ENCODE measurements around the gene ARHGAP21.

ARHGAP21 gene

GRCh38 chr10:24570658-24571426, 152.8 kb downstream of the ARHGAP21 start:
- in situ Hi-C loops (cut with HindIII; ENCODE audit: low pct_unique_long_range_greater_than_20kb, low sequenced_read_pairs) = no loop called here
- DNase-seq (ENCODE audit: low read depth in 1 of 2, low spot score in 1 of 2) = no peak
- TF ChIP-seq JUND (IDR thresholded peaks at IDR 0.05; ENCODE audit: low read depth) = no peak

GRCh38 chr10:24569828-24570657, 153.6 kb downstream of the ARHGAP21 start:
- DNase-seq (ENCODE audit: low read depth in 1 of 2, low spot score in 1 of 2) = no peak
- in situ Hi-C loops (cut with HindIII; ENCODE audit: low pct_unique_long_range_greater_than_20kb, low sequenced_read_pairs) = no loop called here
- TF ChIP-seq JUND (IDR thresholded peaks at IDR 0.05; ENCODE audit: low read depth) = no peak

GRCh38 chr10:24569330-24569796, 154.3 kb downstream of the ARHGAP21 start:
- in situ Hi-C loops (cut with HindIII; ENCODE audit: low pct_unique_long_range_greater_than_20kb, low sequenced_read_pairs) = no loop called here
- DNase-seq (ENCODE audit: low read depth in 1 of 2, low spot score in 1 of 2) = no peak

GRCh38 chr10:24568042-24568441, 155.6 kb downstream of the ARHGAP21 start:
- in situ Hi-C loops (cut with HindIII; ENCODE audit: low pct_unique_long_range_greater_than_20kb, low sequenced_read_pairs) = no loop called here

More at GRCh38 chr10:24569330-24569796, 154.3 kb downstream of the ARHGAP21 start:
- TF ChIP-seq JUND (IDR thresholded peaks at IDR 0.05; ENCODE audit: low read depth) = no peak

GRCh38 chr10:24561453-24561852, 162.2 kb downstream of the ARHGAP21 start:
- DNase-seq (ENCODE audit: low read depth in 1 of 2, low spot score in 1 of 2) = peak in 1 of 2 experiments; percentile 38
- TF ChIP-seq JUND (IDR thresholded peaks at IDR 0.05; ENCODE audit: low read depth) = no peak
- in situ Hi-C loops (cut with HindIII; ENCODE audit: low pct_unique_long_range_greater_than_20kb, low sequenced_read_pairs) = no loop called here

More at GRCh38 chr10:24568042-24568441, 155.6 kb downstream of the ARHGAP21 start:
- DNase-seq (ENCODE audit: low read depth in 1 of 2, low spot score in 1 of 2) = no peak
- TF ChIP-seq JUND (IDR thresholded peaks at IDR 0.05; ENCODE audit: low read depth) = no peak

GRCh38 chr10:24556750-24557742, 166.6 kb downstream of the ARHGAP21 start:
- in situ Hi-C loops (cut with HindIII; ENCODE audit: low pct_unique_long_range_greater_than_20kb, low sequenced_read_pairs) = no loop called here
- DNase-seq (ENCODE audit: low read depth in 1 of 2, low spot score in 1 of 2) = peak in 1 of 2 experiments; percentile 86
- TF ChIP-seq JUND (IDR thresholded peaks at IDR 0.05; ENCODE audit: low read depth) = no peak

GRCh38 chr10:24556126-24556749, 167.4 kb downstream of the ARHGAP21 start:
- in situ Hi-C loops (cut with HindIII; ENCODE audit: low pct_unique_long_range_greater_than_20kb, low sequenced_read_pairs) = no loop called here
- TF ChIP-seq JUND (IDR thresholded peaks at IDR 0.05; ENCODE audit: low read depth) = no peak
- DNase-seq (ENCODE audit: low read depth in 1 of 2, low spot score in 1 of 2) = peak in 1 of 2 experiments; percentile 24

- no peak for TF ChIP-seq JUND (IDR thresholded peaks at IDR 0.05; ENCODE audit: low read depth)
- DNase-seq (ENCODE audit: low read depth in 1 of 2, low spot score in 1 of 2) = no peak
- in situ Hi-C loops (cut with HindIII; ENCODE audit: low pct_unique_long_range_greater_than_20kb, low sequenced_read_pairs) = no loop called here
These were observed 169.7 kb downstream of the ARHGAP21 start for GRCh38 chr10:24554036-24554435.

GRCh38 chr10:24553051-24553612, 170.6 kb downstream of the ARHGAP21 start:
- DNase-seq (ENCODE audit: low read depth in 1 of 2, low spot score in 1 of 2) = no peak
- in situ Hi-C loops (cut with HindIII; ENCODE audit: low pct_unique_long_range_greater_than_20kb, low sequenced_read_pairs) = no loop called here
- TF ChIP-seq JUND (IDR thresholded peaks at IDR 0.05; ENCODE audit: low read depth) = no peak

- peak in 1 of 2 experiments; percentile 92 for DNase-seq (ENCODE audit: low read depth in 1 of 2, low spot score in 1 of 2)
- TF ChIP-seq JUND (IDR thresholded peaks at IDR 0.05; ENCODE audit: low read depth) = no peak
- in situ Hi-C loops (cut with HindIII; ENCODE audit: low pct_unique_long_range_greater_than_20kb, low sequenced_read_pairs) = no loop called here
These were observed 171.2 kb downstream of the ARHGAP21 start for GRCh38 chr10:24552346-24553016.

GRCh38 chr10:24551161-24551560, 172.5 kb downstream of the ARHGAP21 start:
- no peak for TF ChIP-seq JUND (IDR thresholded peaks at IDR 0.05; ENCODE audit: low read depth)
- DNase-seq (ENCODE audit: low read depth in 1 of 2, low spot score in 1 of 2) = peak; percentile 14 to 87
- in situ Hi-C loops (cut with HindIII; ENCODE audit: low pct_unique_long_range_greater_than_20kb, low sequenced_read_pairs) = no loop called here

All from T47D (cell line).